ENCODE results near the gene CHID1.

The CHID1 gene

DNA sequence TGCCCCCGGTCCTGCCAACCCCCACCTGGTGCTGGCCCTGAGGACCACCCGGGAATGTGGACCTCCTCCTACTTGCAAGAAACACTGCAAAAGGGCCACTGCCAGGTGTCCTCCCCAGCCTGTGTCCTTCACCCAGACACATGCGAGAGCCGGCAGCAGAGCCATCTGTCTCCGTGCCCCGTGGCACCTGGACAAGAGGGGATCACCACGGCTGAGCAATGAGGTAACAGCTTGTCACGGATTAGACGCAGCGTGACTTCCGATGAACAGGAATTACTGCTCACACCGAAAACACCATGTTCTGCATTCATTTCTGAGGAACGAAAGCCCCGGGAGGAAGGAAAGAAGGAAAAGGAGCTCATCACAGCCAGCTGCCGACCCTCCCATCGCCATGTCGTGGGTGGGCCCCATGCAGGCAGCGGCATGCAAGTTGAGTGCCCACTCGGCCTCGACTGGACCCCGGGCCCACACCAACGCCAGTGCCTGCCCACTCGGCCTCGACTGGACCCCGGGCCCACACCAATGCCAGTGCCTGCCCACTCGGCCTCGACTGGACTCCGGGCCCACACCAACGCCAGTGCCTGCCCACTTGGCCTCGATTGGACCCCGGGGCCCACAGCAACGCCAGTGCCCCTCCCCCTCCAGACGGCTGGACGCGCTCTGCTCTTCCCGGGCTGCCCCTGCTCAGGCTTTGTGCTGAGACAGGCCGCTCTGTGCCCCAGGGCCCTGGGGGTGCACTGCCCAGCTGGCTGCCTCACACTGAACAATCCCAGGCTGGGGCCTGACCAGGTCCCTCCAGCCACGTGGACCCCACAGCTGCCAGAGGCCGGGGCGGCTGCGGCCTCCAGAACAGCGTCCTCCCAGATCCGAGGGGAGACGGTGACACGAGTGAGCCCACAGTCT, 22.0 kb downstream of the CHID1 start:
- H3K4me3 ChIP-seq (ENCODE audit: low read depth, low read length): no peak overlapping the region

DNA sequence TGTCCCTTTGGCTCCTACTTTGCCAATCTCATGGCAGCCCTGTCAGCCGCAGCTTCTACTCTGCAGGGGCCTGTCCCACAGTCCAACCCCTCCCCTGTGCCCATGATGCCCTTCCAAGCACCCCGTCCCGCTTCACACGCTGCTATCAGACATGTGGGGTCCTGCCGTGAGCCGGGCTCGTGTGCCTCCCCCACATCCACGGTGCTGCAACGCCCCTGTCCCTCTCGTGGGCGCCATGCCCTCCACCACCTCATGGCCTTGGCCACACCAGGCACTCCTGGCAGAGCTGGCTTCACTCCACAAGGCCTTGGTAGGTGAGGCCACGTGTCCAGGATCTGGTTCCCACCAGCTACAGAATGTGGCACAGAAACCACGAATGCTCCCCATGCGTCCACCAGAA, 23.0 kb downstream of the CHID1 start:
- no peak overlapping the region for H3K4me3 ChIP-seq (ENCODE audit: low read depth, low read length)

DNA sequence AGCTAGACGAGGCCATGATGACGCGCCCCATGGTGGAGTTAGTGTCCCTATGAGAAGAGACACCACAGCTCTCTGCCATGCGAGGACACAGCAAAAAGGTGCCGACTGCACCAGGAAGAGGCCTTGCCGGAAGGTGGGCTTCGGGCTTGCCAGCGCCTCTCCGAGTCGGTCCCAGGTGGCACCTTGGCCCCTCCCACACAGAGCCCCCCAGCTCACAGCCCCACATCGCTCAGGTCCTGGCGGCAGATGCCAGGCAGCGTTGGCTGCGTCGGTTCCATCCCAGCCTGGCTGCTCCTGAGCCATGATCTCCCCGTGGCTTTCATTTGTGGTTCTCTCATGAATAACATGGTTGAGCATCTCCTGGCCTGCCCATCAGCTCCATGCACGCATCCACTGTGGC, 24.0 kb downstream of the CHID1 start:
- H3K4me3 ChIP-seq (ENCODE audit: low read depth, low read length): no peak overlapping the region

DNA sequence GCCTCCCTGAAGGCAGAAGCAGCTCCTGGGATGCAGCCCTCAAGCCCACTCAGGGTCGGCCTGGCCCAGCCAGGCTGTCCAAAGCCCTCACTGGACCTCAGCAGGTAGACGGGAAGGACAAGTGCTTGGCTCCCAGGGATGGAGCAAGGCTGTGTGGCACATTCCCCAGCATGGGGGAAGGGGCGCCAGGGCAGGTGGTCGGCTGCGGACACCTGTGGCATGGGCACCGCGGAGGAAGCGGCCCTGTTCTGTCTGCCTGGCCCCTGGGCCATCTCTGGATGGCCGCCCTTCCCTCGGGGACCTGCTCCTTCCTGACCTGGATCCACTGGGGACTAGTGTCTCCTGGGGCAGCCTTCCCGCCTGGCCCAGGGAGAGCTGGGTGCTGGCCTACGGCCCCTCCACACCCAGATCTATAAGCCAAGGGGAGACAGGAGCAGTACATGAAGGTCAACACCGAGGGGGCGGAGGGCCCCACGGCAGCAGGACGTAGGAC, 26.0 kb downstream of the CHID1 start:
- no peak overlapping the region for H3K4me3 ChIP-seq (ENCODE audit: low read depth, low read length)

DNA sequence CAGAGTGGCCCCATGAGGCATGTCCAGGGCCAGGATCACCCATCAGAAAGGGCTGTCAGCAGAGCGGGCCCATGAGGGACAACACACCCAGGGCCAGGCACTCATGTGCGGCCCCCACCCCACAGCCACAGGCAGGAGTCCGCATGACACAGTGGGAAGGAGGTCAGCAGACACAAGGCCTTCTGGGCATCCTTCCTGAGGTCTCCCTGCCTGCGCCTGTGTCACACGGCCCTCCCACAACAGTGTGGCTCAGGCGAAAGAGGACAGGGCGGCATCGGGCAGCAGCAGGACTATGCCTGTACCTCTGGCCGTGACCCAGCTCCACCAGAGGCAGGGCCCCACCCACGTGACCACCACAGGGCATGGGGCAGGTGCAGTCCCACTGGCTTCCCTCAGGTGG, 27.1 kb downstream of the CHID1 start:
- no peak overlapping the region for H3K4me3 ChIP-seq (ENCODE audit: low read depth, low read length)

DNA sequence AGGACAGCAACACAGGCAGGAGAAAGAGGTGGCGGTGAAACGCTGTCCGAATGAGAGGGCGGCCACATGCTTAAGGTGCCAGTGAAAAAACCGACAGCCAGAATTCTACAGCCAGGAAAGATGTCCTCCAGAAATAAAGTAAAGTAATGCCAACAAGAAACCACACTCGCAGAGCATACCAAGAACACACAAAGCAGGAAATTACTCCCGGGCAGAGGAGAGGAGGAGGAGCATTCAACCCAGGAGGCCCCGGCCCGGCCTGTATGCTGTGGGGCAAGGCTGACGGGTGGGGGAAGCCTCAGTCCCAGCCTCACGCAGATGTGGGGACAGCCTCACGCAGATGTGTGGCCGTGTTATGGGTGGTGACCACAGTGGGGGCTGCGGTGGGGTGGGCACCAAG, 28.0 kb downstream of the CHID1 start:
- H3K4me3 ChIP-seq (ENCODE audit: low read depth, low read length): no peak overlapping the region

DNA sequence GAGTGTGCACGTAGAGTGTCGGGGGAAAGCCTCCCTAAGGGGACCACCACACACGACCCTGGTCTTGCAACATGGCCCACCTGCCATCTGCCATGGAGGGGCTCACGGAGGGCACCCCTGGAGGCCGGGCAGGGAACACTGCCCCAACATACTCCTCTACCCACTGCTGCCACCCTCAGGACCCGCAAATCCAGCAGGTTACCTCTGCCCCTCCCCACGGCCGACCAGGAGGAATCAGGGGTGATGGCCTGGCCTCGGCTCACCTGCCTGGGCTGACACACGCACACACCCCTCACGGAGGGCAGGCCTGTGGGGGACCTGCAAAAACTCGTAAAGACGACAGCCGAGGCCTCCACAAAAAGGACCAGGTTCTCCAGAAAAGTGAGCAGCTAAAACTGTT, 30.2 kb downstream of the CHID1 start:
- H3K4me3 ChIP-seq (ENCODE audit: low read depth, low read length): no peak overlapping the region

DNA sequence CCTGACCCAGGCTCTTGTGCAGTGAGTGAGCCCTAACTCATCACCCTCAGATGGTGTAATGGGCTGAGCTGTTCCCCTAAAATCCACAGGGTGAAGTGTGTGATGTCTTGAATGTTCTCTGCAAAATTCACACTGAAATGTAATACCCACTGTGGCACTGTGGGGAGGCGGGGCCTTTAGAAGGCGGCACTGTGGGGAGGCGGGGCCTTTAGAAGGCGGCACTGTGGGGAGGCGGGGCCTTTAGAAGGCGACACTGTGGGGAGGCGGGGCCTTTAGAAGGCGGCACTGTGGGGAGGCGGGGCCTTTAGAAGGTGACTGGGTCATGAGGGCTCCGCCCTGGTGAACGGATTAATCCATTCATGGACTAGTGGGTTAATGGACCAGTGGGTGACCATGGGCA, 33.0 kb downstream of the CHID1 start:
- H3K4me3 ChIP-seq (ENCODE audit: low read depth, low read length): no peak overlapping the region

DNA sequence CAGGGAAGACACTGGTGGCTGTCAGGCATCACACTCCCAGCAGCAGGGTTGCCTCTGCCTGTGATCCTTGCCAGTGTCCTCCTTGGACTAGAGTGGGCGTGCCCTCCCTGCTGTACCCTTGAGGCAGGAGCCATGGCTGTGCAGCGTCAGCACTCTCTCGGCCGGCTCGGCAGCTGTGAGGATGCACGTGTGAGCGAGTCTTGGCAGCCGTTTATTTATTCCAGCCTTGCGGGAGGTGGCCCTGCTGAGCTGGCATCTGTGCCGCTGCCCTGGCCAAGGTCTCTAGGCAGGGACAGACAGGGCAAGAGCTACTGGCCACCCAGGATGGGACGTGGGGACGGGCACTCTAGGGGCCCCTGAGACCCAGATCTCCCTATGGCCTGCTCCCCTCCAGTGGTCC, 34.1 kb downstream of the CHID1 start:
- H3K4me3 ChIP-seq (ENCODE audit: low read depth, low read length): no peak overlapping the region

DNA sequence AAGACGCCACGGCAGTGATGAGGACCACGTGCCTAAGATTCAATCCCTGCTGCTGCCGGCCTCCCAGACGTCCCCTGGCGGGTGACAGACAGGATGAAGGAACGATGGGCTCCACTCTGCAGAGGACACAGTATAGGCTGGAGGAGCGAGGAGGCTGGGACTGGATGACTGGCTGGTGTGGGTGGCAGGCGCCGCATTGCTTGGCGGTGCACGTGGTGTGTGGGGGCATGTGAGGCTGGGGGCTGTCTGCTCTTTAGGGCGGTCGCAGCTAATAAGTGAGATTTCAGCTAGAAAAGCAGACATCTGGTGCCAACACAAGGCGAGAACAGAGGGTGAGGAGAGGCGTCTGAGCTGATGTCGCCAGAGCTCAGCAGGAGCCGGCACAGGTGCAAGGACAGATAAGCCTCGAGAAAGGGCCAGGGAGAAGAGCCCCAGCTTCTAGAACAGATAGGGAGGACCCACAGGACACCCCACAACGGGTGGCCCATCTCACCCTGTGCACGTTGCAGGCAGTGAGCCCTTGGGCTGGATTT, 34.8 kb downstream of the CHID1 start:
- no peak overlapping the region for H3K4me3 ChIP-seq (ENCODE audit: low read depth, low read length)

DNA sequence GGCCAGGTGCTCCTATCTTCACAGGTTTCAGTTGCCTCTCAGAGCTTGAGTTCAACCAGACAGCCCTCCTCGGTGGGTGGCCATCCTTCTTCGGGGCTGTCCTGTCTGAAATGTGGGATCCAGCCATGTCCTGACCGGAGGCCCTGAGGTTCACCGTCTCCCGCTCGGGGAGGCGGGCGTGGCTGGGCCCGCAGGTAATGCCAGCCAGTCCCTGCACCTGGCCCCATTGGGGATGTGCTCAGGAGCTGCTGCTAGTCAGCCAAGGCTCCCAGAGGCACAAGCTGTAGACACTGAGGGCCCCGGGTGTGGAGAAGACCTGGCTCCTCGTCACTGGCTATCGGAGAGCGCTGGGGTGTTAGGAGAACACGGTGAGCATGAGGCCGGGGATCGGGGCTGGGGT, 35.4 kb downstream of the CHID1 start:
- no peak overlapping the region for H3K4me3 ChIP-seq (ENCODE audit: low read depth, low read length)

DNA sequence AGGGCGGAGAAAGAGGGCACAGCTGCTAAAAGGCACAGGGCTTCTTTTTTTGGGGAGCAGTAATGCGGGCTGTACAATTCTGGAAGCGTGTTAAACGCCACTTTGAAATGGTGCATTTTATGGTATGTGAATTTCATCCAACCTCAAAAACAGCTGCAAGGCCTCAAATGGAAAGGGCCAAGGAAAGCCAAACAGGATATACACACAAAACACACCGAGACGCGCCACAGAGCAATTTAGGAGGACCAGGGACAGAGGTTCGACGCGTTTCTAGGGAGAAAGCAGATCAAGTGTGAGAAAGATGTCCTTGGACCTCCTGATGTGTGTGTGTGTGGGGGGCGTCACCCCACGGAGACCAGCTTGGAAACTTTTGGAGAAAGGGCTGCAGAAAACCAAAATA, 36.9 kb downstream of the CHID1 start:
- H3K4me3 ChIP-seq (ENCODE audit: low read depth, low read length): no peak overlapping the region

DNA sequence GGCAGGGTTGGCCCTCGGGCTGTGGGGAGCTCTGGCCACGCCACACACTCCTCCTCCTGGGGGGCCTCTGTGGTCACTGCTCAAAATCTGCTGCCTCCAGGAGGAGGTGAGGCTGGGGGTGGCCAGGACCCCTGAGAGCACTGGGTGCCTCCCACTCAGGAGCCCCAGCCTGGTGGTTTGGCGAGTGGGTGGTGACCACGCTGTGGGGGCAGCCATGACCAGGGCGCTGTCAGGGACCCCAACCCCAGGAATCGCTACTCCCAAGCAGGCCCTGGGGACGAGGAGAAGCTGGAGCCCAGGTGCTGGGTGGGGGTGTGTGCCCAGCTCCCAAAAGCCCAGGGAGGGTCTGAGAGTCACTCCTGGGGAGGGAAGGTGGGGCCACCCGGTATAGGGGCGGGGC, 37.8 kb downstream of the CHID1 start:
- no peak overlapping the region for H3K4me3 ChIP-seq (ENCODE audit: low read depth, low read length)

DNA sequence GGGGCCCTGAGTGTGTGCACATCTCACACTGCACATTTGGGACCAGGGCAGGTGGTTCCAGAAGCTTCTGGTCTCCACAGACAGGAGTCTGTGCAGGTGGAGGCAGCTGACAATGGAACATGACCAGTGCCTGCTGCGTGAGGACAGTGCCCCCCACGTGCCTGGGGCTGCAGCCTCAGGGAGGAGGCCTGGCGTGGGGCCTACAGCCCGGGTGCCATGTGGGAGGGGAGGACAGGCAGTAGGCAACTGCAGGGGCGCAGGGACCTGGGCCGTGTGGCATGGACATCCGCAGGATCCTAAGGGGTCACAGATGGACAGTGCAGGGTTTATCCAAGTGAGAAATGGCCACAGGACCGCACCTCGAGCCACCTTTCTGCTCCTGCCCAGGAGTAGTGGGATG, 39.1 kb downstream of the CHID1 start:
- H3K4me3 ChIP-seq (ENCODE audit: low read depth, low read length): no peak overlapping the region

DNA sequence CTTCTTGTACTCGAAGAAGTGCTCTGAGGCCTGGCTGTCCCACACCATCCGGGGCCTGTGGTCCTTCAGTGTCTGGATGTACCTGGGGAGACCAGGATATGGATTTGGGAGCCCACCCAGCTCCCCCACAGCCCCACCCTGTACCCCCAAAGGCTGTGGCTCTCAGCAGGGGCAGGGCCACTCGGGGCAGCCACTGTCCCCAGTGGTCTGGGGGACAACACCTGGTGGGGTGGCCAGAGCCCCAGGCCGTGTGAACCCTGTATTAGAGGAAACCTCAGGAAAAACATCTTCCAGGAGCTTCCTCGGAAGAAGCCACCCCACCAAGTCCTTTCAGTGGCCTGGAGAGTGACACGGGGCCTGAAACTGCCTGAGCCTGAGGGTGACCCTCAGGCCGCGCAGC, 40.2 kb downstream of the CHID1 start:
- H3K4me3 ChIP-seq (ENCODE audit: low read depth, low read length): no peak overlapping the region

DNA sequence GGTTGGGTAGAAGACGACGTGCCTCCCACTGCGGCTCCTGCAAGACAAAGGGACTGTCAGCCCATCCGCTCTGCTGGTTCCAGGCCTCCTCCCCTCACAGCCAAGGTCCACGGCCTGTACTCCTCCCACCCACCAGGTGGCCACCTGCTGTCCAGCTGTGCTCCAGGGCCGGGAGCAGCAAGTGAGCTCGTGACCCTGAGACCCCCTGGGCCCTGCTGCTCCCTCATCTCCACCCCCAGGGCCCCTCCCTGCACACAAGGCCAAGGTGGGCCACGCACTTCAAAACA, 40.5 kb downstream of the CHID1 start:
- H3K4me3 ChIP-seq (ENCODE audit: low read depth, low read length): no peak overlapping the region

DNA sequence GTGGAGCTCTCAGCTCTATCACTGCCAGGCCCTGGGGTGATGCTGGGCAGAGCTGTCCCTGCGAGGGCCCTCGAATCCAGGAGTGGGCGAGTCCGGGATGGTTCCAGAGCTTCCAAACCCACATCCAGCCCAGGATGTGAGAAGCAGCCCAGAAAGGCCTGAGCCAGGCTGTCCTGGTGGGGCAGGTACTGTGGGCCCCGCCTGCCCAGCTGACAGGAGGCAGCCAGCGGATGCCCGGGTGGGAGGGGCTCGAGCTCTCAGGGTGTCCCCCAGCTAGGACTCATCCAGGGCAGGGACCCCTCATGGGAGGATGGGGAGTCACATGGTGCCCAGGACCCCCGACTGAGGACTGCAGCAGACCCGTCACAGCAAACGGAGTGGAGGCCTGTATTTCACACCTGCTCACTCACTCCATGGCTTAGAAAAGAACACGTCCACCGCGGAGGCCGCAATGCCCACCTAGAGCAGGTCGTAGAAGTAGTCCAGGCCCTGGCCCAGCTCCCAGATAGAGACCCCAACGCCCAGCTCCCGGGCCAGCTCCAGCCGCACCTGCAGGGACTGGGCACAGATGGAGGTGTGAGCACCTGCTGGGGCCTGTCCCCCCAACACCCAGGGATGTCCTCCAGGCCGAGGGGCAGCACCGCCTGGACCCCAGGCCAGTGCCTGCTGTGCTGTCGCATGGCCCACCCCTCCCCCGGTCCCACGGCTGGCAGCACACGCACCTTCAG, 41.0 kb downstream of the CHID1 start:
- no peak overlapping the region for H3K4me3 ChIP-seq (ENCODE audit: low read depth, low read length)

DNA sequence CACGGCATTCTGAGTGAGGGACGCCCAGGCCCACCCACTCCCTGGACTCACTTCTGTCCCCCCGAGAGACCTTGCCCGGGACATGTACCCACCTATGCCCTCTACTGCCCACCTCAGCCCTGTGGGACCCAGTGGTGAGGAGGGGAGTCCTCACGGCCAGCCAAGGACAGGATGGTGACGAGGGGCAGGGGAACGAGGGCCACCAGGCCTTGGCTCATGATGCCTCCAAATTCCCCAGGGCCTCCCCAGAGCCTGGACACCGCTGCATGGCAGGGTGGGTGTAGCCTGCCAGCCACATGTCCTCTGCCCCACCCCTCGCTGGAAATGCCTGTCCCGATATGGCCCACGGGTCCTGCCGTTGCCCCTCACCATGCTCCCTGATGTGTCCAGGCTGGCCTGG, 41.8 kb downstream of the CHID1 start:
- H3K4me3 ChIP-seq (ENCODE audit: low read depth, low read length): no peak overlapping the region

DNA sequence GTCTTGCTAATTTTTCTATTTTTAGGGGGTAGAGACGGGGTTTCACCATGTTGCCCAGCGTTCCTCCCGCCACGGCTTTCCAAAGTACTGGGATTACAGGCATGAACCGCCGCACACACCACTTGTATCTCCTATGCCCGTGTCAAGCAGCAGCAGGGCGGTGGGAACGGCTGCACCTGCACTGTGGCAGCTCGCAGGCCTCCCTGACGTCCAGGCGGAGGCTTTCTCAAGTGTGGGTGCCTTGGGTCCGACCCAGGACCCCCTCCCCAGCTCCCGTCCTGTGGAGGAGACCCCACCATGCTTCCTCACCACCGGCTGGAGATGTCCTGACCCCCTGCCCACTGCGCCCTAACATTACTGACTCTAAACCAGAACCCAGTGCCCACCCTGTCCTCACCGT, 42.2 kb downstream of the CHID1 start:
- no peak overlapping the region for H3K4me3 ChIP-seq (ENCODE audit: low read depth, low read length)

DNA sequence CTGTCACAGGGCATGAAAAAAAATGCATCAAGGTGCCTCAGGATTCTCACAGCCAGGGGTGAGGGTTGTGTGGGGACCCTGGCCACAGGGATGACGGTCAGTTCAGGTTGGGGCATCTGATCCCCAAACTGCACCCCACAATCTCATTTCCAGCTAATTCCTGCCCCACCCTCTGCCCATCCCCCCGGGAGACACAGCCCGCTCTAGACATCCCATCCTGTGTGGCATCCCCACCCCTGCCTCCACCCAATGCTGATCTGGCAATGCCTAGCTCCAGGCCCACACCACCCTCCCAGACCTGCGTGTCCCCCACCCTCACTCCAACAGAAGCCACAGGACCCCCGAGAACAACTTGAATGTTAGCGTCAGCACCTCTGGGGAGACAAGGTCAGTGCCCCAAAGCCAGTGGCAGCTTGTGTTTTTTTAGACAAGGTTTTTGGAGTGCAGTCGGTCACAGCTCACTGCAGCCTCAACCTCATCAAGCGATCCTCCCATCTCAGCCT, 42.7 kb downstream of the CHID1 start:
- no peak overlapping the region for H3K4me3 ChIP-seq (ENCODE audit: low read depth, low read length)

DNA sequence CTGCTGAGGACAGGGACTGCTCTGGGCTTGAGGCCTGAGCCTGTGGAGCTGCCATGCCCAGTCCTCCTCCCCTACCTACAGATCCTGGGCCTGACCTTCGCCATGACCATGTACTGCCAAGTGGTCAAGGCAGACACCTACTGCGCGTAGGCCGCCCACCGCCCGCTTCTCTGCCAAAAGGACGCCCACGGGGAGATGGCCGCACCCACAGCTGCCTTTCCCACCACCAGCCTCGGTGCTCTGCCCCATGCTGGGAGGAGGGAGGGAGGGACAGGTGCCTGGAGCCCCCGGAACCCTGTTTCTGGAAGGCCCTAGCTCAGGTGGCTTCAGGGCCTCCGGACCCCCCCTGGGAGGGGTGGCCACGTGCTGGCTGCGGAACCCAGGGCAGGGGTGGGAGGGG, 44.1 kb downstream of the CHID1 start:
- no peak overlapping the region for H3K4me3 ChIP-seq (ENCODE audit: low read depth, low read length)

Data from iPS-11a (cell line).